ENCODE data around the gene RSPH9. TPM values are rescaled to one million over a fixed set of nuclear protein-coding genes. Genes with fewer than 3 reads are reported as not detected.

Gene RSPH9
- total and polyA plus RNA-seq, 2 donors from 2014 or later, result 0.16 to 0.45 TPM

DNA sequence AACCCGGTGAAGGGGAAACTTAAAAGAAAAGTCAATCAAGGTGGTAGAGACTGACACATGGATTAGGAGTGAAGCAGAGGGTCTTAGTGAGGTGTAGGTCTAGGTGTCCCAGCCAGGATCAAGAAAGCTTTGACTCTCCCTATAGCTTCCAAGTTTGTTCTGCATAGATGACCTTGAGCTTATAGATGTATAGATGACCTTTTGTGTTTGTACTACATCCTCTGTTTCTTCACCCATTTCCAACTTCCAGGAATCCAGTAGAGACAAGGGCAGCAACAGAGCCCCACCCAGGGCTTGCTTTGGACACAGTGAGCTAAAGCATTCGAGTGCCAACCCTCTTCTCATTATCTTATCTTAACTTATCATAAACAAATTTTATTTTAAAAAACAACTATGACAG lies 44.6 kb downstream of the RSPH9 start:
- no peak overlapping the region for H3K9ac ChIP-seq (ENCODE audit: low read length in 3 of 3)
- H3K36me3 ChIP-seq (ENCODE audit: control insufficient read depth in 2 of 3, insufficient read depth in 3 of 3, low read length in 3 of 3), result no peaks in the 10 kb centered on the region
- DNase-seq (no peak), FAIRE-seq (no peak)
- H3K4me3 ChIP-seq (ENCODE audit: low read length in 3 of 3), result no peak overlapping the region
- intact Hi-C loops (cut with DNase I), result no loop called here
- H3K27ac ChIP-seq (ENCODE audit: low read depth in 2 of 2, low read length in 2 of 2), result no peak overlapping the region
- no peaks in the 10 kb centered on the region for H3K9me3 ChIP-seq (ENCODE audit: control insufficient read depth in 2 of 3, insufficient read depth in 1 of 3, low read length in 3 of 3)
- no peaks in the 10 kb centered on the region for H3K27me3 ChIP-seq (ENCODE audit: control insufficient read depth, insufficient read depth, low read length)
- peaks cover 4 to 10% (median 4%) of the 10 kb centered on the region in 3 donors for H3K4me1 ChIP-seq (ENCODE audit: control insufficient read depth in 2 of 3, insufficient read depth in 2 of 3, low read depth in 1 of 3, low read length in 3 of 3)
- TF ChIP-seq, protein P1, sequence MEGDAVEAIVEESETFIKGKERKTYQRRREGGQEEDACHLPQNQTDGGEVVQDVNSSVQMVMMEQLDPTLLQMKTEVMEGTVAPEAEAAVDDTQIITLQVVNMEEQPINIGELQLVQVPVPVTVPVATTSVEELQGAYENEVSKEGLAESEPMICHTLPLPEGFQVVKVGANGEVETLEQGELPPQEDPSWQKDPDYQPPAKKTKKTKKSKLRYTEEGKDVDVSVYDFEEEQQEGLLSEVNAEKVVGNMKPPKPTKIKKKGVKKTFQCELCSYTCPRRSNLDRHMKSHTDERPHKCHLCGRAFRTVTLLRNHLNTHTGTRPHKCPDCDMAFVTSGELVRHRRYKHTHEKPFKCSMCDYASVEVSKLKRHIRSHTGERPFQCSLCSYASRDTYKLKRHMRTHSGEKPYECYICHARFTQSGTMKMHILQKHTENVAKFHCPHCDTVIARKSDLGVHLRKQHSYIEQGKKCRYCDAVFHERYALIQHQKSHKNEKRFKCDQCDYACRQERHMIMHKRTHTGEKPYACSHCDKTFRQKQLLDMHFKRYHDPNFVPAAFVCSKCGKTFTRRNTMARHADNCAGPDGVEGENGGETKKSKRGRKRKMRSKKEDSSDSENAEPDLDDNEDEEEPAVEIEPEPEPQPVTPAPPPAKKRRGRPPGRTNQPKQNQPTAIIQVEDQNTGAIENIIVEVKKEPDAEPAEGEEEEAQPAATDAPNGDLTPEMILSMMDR (IDR thresholded peaks at IDR 0.05; ENCODE audit: borderline replicate concordance, extremely low read depth, insufficient read depth), result no peak

DNA sequence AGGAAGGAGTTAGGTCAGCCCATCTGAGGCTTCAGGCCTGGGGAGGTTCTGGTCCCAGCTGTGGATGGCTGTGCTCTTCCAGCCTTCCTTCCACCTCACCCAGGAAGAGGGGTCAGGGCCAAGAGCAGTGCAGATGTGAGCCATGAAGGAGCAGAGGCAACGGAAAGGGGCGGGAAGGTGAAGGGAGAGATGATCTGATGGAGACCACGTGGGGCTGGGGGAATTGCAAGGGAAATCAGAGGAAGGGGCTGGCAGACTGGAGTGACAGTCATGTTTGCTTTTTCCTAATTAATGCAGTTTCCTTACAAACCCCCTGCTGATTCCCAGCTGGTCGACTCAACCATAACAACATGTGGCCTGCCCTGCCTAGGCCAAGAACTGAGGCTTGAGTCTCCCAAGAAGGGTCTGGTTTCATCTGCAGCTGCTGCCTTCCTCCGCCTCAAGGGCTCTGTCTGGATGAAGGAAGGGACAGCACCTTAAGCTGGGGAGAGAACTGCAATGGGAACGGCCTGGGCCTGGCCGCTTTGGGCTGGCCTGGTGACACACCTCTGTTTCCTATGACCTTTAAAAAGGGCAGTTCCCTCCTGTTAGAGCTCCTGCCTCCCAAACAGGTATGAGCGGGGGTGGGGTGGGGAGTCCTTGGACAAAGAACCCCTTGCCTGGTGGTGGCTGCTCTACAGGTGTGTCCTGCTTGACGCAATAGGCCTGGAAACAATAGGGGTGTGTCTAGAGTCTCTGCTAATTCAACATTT lies 50.6 kb downstream of the RSPH9 start:
- FAIRE-seq (no peak), DNase-seq (peak in 2 of 5 donors; percentile 64 to 65)
- Histone ChIP-seq H3K4me1 (ENCODE audit: control insufficient read depth in 2 of 3, insufficient read depth in 2 of 3, low read depth in 1 of 3, low read length in 3 of 3) (peaks cover 3 to 13% (median 10%) of the 10 kb centered on the region in 3 donors), H3K9ac (ENCODE audit: low read length in 3 of 3) (no peak overlapping the region), H3K36me3 (ENCODE audit: control insufficient read depth in 2 of 3, insufficient read depth in 3 of 3, low read length in 3 of 3) (no peaks in the 10 kb centered on the region), H3K27me3 (ENCODE audit: control insufficient read depth, insufficient read depth, low read length) (no peaks in the 10 kb centered on the region), H3K27ac (ENCODE audit: low read depth in 2 of 2, low read length in 2 of 2) (no peak overlapping the region), H3K4me3 (ENCODE audit: low read length in 3 of 3) (no peak overlapping the region), H3K9me3 (ENCODE audit: control insufficient read depth in 2 of 3, insufficient read depth in 1 of 3, low read length in 3 of 3) (no peaks in the 10 kb centered on the region)
- TF ChIP-seq, protein P1 (IDR thresholded peaks at IDR 0.05; ENCODE audit: borderline replicate concordance, extremely low read depth, insufficient read depth), result no peak
- intact Hi-C loops (cut with DNase I), result no loop called here

DNA sequence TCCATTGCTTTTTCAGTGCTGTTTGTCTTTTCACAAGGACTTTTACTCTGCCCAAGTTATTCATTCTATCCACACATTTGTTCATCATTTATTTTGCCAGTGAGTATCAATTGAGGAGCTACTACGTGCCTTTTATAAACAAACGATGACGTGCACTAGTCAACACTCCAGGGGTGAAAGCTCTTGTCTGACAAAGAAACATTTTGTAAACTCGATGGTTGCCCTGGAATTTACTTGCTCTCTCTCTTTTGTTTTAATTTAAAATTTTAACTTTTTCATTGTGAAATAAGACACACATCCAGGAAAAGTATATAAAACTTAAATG lies 51.1 kb downstream of the RSPH9 start:
- no peaks in the 10 kb centered on the region for H3K27me3 ChIP-seq (ENCODE audit: control insufficient read depth, insufficient read depth, low read length)
- H3K9ac ChIP-seq (ENCODE audit: low read length in 3 of 3), result no peak overlapping the region
- no peak overlapping the region for H3K27ac ChIP-seq (ENCODE audit: low read depth in 2 of 2, low read length in 2 of 2)
- no peaks in the 10 kb centered on the region for H3K9me3 ChIP-seq (ENCODE audit: control insufficient read depth in 2 of 3, insufficient read depth in 1 of 3, low read length in 3 of 3)
- TF ChIP-seq, protein P1 (IDR thresholded peaks at IDR 0.05; ENCODE audit: borderline replicate concordance, extremely low read depth, insufficient read depth), result no peak
- H3K36me3 ChIP-seq (ENCODE audit: control insufficient read depth in 2 of 3, insufficient read depth in 3 of 3, low read length in 3 of 3), result no peaks in the 10 kb centered on the region
- peaks cover 3 to 13% (median 10%) of the 10 kb centered on the region in 3 donors for H3K4me1 ChIP-seq (ENCODE audit: control insufficient read depth in 2 of 3, insufficient read depth in 2 of 3, low read depth in 1 of 3, low read length in 3 of 3)
- DNase-seq (no peak), FAIRE-seq (no peak)
- H3K4me3 ChIP-seq (ENCODE audit: low read length in 3 of 3), result no peak overlapping the region
- intact Hi-C loops (cut with DNase I), result no loop called here
